ENCODE results near the gene TTC12. TPM values are rescaled to one million over a fixed set of nuclear protein-coding genes. Genes with fewer than 3 reads are reported as not detected.

The TTC12 gene
- total RNA-seq, 1 experiment from 2014 or later: 24.3 TPM

DNA sequence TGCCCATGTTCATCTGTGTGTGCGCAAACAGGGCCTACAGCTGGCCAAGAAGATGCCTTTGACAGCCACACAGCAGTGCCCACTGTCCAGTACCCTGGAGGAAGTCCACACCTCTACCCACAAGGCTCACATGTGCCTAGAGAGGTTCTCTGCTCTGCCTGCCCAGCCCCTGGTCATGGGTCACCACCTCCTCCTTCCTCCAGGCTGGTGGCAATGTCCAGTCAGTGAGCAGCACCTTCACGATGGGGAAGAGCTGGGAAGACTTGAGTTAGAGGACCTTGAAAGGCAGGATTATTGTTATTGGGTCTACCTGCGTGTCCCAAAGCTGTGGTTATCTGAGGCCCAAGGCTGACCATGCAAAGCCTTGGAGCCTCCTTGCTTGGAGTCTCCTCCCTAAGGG is 28.4 kb upstream of the TTC12 start:
- POLR2A ChIA-PET: no interaction called here
- no peaks in the 10 kb centered on the region for H3K4me1 ChIP-seq (ENCODE audit: control insufficient read depth, insufficient read depth, low read length)
- no TSS peak for BruUV-seq (replicated peaks)
- ATAC-seq: no peak
- no peaks in the 10 kb centered on the region for H3K9me3 ChIP-seq (ENCODE audit: control insufficient read depth, insufficient read depth, low read depth, low read length)
- no peak for DNase-seq (ENCODE audit: low read depth, low spot score)
- intact Hi-C loops (cut with micrococcal nuclease; ENCODE audit: unreplicated experiment): loop anchor here (5.0 to 10.0 kb wide), 3 partner anchors 489 to 1061 kb away; partner anchors contain the start of gene PTS
- H3K36me3 ChIP-seq (ENCODE audit: control insufficient read depth, insufficient read depth, low read length): no peaks in the 10 kb centered on the region
- H3K4me3 ChIP-seq (ENCODE audit: low read depth in 2 of 2, low read length in 2 of 2): no peak overlapping the region
- no peak overlapping the region for H3K27ac ChIP-seq (ENCODE audit: low read length)
- CTCF ChIA-PET: no interaction called here
- in situ Hi-C loops (cut with HindIII; ENCODE audit: low pct_unique_long_range_greater_than_20kb, low sequenced_read_pairs): no loop called here
- TF ChIP-seq TCF7L2 (IDR thresholded peaks at IDR 0.05; ENCODE audit: low read depth, low read length) (no peak), SIN3A (IDR thresholded peaks at IDR 0.05; ENCODE audit: borderline replicate concordance, insufficient read depth, low read depth, low read length) (no peak), POLR2AphosphoS5 (IDR thresholded peaks at IDR 0.05; ENCODE audit: low read depth, low read length) (no peak)
- TF ChIP-seq, protein P1, sequence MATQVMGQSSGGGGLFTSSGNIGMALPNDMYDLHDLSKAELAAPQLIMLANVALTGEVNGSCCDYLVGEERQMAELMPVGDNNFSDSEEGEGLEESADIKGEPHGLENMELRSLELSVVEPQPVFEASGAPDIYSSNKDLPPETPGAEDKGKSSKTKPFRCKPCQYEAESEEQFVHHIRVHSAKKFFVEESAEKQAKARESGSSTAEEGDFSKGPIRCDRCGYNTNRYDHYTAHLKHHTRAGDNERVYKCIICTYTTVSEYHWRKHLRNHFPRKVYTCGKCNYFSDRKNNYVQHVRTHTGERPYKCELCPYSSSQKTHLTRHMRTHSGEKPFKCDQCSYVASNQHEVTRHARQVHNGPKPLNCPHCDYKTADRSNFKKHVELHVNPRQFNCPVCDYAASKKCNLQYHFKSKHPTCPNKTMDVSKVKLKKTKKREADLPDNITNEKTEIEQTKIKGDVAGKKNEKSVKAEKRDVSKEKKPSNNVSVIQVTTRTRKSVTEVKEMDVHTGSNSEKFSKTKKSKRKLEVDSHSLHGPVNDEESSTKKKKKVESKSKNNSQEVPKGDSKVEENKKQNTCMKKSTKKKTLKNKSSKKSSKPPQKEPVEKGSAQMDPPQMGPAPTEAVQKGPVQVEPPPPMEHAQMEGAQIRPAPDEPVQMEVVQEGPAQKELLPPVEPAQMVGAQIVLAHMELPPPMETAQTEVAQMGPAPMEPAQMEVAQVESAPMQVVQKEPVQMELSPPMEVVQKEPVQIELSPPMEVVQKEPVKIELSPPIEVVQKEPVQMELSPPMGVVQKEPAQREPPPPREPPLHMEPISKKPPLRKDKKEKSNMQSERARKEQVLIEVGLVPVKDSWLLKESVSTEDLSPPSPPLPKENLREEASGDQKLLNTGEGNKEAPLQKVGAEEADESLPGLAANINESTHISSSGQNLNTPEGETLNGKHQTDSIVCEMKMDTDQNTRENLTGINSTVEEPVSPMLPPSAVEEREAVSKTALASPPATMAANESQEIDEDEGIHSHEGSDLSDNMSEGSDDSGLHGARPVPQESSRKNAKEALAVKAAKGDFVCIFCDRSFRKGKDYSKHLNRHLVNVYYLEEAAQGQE (IDR thresholded peaks at IDR 0.05; ENCODE audit: insufficient read depth in 1 of 2, low read depth in 2 of 2, low read length in 1 of 2): no peak
- TF ChIP-seq, protein P2, sequence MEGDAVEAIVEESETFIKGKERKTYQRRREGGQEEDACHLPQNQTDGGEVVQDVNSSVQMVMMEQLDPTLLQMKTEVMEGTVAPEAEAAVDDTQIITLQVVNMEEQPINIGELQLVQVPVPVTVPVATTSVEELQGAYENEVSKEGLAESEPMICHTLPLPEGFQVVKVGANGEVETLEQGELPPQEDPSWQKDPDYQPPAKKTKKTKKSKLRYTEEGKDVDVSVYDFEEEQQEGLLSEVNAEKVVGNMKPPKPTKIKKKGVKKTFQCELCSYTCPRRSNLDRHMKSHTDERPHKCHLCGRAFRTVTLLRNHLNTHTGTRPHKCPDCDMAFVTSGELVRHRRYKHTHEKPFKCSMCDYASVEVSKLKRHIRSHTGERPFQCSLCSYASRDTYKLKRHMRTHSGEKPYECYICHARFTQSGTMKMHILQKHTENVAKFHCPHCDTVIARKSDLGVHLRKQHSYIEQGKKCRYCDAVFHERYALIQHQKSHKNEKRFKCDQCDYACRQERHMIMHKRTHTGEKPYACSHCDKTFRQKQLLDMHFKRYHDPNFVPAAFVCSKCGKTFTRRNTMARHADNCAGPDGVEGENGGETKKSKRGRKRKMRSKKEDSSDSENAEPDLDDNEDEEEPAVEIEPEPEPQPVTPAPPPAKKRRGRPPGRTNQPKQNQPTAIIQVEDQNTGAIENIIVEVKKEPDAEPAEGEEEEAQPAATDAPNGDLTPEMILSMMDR (IDR thresholded peaks at IDR 0.05): no peak
- H3K27me3 ChIP-seq (ENCODE audit: control insufficient read depth, insufficient read depth, low read length): no peaks in the 10 kb centered on the region

DNA sequence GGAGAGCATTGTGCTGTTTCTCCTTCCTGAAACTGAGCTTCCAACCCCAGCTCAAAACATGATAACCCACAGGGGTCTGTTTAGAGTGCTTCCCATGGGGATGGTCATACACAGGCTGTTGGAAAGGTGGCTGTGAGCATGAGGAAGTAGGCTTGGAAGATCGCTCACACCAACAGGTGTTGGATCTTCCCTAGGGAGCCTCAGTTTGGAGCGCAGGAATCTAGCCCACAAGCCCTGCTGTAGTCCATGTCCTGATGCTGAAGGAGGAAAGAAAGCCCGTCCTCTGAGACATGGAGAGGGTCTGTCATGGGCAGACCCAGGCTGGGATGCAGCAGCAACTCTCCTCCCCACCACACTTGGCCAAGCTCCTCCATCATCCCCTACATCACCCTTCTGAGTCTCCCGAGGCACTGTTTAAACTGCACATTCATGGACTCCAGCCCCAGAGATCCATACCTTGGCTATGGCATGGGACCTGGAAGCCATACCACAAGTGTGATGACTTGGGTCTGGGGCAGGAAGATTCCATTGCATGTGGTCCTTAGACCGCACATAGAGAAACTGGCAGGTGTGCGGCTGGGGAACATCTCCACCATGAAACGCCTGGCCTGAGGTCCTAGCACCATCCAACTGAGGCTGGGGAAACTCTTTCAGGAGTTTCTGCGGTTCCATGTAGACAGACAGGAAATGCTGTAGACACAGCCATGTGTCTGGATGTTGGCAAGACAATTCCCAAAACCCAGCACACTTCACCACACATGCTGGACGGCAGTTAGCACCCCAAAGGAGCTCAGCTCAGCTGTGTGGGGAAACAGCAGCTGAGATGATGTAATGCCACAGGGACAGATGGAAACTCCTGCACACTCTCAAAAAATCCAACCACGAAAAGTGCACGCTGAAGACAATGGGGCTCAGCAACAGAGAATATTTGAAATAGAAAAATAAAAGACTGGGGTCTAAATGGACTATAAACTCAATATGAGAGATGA is 27.6 kb upstream of the TTC12 start:
- TF ChIP-seq POLR2AphosphoS5 (IDR thresholded peaks at IDR 0.05; ENCODE audit: low read depth, low read length): no peak
- TF ChIP-seq, protein P2 (IDR thresholded peaks at IDR 0.05): no peak
- no peak for TF ChIP-seq TCF7L2 (IDR thresholded peaks at IDR 0.05; ENCODE audit: low read depth, low read length)
- TF ChIP-seq SIN3A (IDR thresholded peaks at IDR 0.05; ENCODE audit: borderline replicate concordance, insufficient read depth, low read depth, low read length): no peak
- TF ChIP-seq, protein P1 (IDR thresholded peaks at IDR 0.05; ENCODE audit: insufficient read depth in 1 of 2, low read depth in 2 of 2, low read length in 1 of 2): no peak
- no peaks in the 10 kb centered on the region for H3K27me3 ChIP-seq (ENCODE audit: control insufficient read depth, insufficient read depth, low read length)
- H3K36me3 ChIP-seq (ENCODE audit: control insufficient read depth, insufficient read depth, low read length): no peaks in the 10 kb centered on the region
- no peak for ATAC-seq
- H3K4me3 ChIP-seq (ENCODE audit: low read depth in 2 of 2, low read length in 2 of 2): no peak overlapping the region
- ChIA-PET POLR2A (no interaction called here), CTCF (no interaction called here)
- intact Hi-C loops (cut with micrococcal nuclease; ENCODE audit: unreplicated experiment) (loop anchor here (5.0 to 10.0 kb wide), 3 partner anchors 490 to 1062 kb away; partner anchors contain the start of gene PTS), in situ Hi-C loops (cut with HindIII; ENCODE audit: low pct_unique_long_range_greater_than_20kb, low sequenced_read_pairs) (no loop called here)
- H3K4me1 ChIP-seq (ENCODE audit: control insufficient read depth, insufficient read depth, low read length): no peaks in the 10 kb centered on the region
- no peak overlapping the region for H3K27ac ChIP-seq (ENCODE audit: low read length)
- no peaks in the 10 kb centered on the region for H3K9me3 ChIP-seq (ENCODE audit: control insufficient read depth, insufficient read depth, low read depth, low read length)
- DNase-seq (ENCODE audit: low read depth, low spot score): no peak
- no TSS peak for BruUV-seq (replicated peaks)
